Keratinocyte (primary cell): ENCODE measurements around the gene ETFB. TPM values are rescaled to one million over a fixed set of nuclear protein-coding genes. Genes with fewer than 3 reads are reported as not detected.

ENCODE experiments used
- DNase-seq: peaks from one replicate; pipeline ENCODE4 v3.0.0-alpha.2; 2011; ENCODE audit warnings: low read depth, missing footprints, low spot score
- FAIRE-seq: peaks from 2 replicates; lab custom pipeline; 2011; peaks lifted over from hg19 to GRCh38; lab: Jason Lieb, UNC
- H2AFZ ChIP-seq: 2 replicates; pipeline ENCODE4 v1.6.0; 2012; ENCODE audit warnings: low read length, control low read depth, inconsistent platforms; ENCODE audit not compliant: control insufficient read depth
- H3K27ac ChIP-seq: 2 replicates; pipeline ENCODE4 v1.5.1; 2011; ENCODE audit warnings: low read length; ENCODE audit not compliant: control insufficient read depth, insufficient read depth
- H3K27me3 ChIP-seq: 3 replicates; pipeline ENCODE4 v1.6.0; 2011; ENCODE audit warnings: low read length; ENCODE audit not compliant: control insufficient read depth, insufficient read depth; ENCODE audit errors: extremely low read depth
- H3K36me3 ChIP-seq, 2 experiments: 2 replicates in 1 of 2; 3 replicates in 1 of 2; pipeline ENCODE4 v1.5.1; 2011; ENCODE audit warnings: low read length in 2 of 2, mild to moderate bottlenecking in 1 of 2; ENCODE audit not compliant: control insufficient read depth in 2 of 2, insufficient read depth in 2 of 2; ENCODE audit errors: extremely low read depth in 1 of 2
- H3K4me1 ChIP-seq: 3 replicates; pipeline ENCODE4 v1.5.1; 2011; ENCODE audit warnings: low read length; ENCODE audit not compliant: control insufficient read depth, insufficient read depth; ENCODE audit errors: extremely low read depth
- H3K4me2 ChIP-seq: 3 replicates; pipeline ENCODE4 v1.6.0; 2011; ENCODE audit warnings: low read depth, low read length; ENCODE audit not compliant: control insufficient read depth, insufficient read depth; ENCODE audit errors: extremely low read depth
- H3K4me3 ChIP-seq, 3 experiments: fragments of 200-600 bp in 1 of 3; sonication (generic) in 1 of 3; 2 replicates in 2 of 3; 3 replicates in 1 of 3; pipeline ENCODE4 v1.5.1; 2011 to 2016; ENCODE audit warnings: low read length in 3 of 3, mild to moderate bottlenecking in 3 of 3, control low read depth in 2 of 3, inconsistent platforms in 1 of 3, low read depth in 1 of 3, mixed read lengths in 1 of 3, mixed run types in 1 of 3, moderate library complexity in 1 of 3; ENCODE audit not compliant: control insufficient read depth in 2 of 3, insufficient read depth in 2 of 3; ENCODE audit errors: extremely low read depth in 1 of 3
- H3K79me2 ChIP-seq: 2 replicates; pipeline ENCODE4 v1.6.0; 2012; ENCODE audit warnings: low read length; ENCODE audit not compliant: control insufficient read depth, insufficient read depth
- H3K9ac ChIP-seq: 3 replicates; pipeline ENCODE4 v1.6.0; 2011; ENCODE audit warnings: low read length; ENCODE audit not compliant: control insufficient read depth, insufficient read depth; ENCODE audit errors: extremely low read depth
- H3K9me1 ChIP-seq: 3 replicates; pipeline ENCODE4 v1.6.0; 2011; ENCODE audit warnings: low read length; ENCODE audit not compliant: control insufficient read depth, insufficient read depth; ENCODE audit errors: extremely low read depth
- H3K9me3 ChIP-seq: 2 replicates; pipeline ENCODE4 v1.5.1; 2012; ENCODE audit warnings: low read depth, low read length; ENCODE audit not compliant: control insufficient read depth
- H4K20me1 ChIP-seq: 3 replicates; pipeline ENCODE4 v1.6.0; 2011; ENCODE audit warnings: low read length; ENCODE audit not compliant: control insufficient read depth, insufficient read depth; ENCODE audit errors: extremely low read depth
- EZH2 ChIP-seq: IDR thresholded peaks from one replicate; pipeline ENCODE4 v1.6.1; 2012; ENCODE audit warnings: inconsistent platforms, mild to moderate bottlenecking, low read length, moderate library complexity
- dilution Hi-C: fragments of 300-500 bp; cut with MboI; formaldehyde crosslinking; loops from one replicate; pipeline ENCODE4 v1.7.0; 2020; ENCODE audit warnings: low sequenced_read_pairs; ENCODE audit not compliant: extremely low pct_ligation_motif_present
- polyA plus RNA-seq, 5 experiments: library from polyadenylated mRNA; depleted of rRNA in 3 of 5; stranded (reverse) in 3 of 5; stranded (forward) in 1 of 5; unstranded in 1 of 5; fragments of >200 nt; gene quantifications; 1 replicate in 1 of 5; 2 replicates in 3 of 5; 3 replicates in 1 of 5; pipeline versions ENCODE4 v1.2.1 to v1.2.3, GENCODE V29; 2011 to 2012; ENCODE audit warnings: missing spikeins in 2 of 5, low read depth in 1 of 5, low replicate concordance in 1 of 5
- TF ChIP-seq, protein P1 (sequence below), 3 experiments: IDR thresholded peaks in 1 of 3; conservative IDR thresholded peaks in 1 of 3; optimal IDR thresholded peaks in 1 of 3; 2 replicates in 2 of 3; 3 replicates in 1 of 3; pipeline versions ENCODE3 to v1.5.1; 2011; ENCODE audit warnings: low read length in 3 of 3, mild to moderate bottlenecking in 3 of 3, moderate library complexity in 2 of 3, control low read depth in 1 of 3, inconsistent platforms in 1 of 3; ENCODE audit not compliant: insufficient read depth in 2 of 3; ENCODE audit errors: extremely low read depth in 1 of 3

Gene ETFB
- polyA plus RNA-seq, 1 donor (not counting 4 experiments of a cell fraction or from before 2014, with no cell fraction given): 95.2 TPM

DNA sequence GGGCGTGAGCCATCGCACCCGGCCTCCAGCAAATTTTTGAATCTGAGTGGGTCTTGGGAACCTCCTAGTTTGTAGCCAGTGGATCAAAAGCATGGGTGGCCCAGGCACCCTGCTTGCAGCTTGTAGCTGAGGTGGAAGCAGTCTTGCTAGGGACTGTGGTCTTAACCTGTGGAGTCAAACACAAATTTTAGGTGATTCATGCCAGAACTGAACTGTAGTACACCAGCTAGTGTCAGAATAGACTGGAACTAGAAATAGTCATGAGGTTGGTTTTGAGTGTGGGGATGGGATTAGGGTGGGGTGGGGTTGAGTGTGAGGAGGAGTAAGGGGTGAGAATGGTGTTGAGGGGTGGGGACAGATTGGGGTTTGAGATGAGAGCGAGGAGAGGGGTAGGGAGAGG lies 15.8 kb upstream of the ETFB start:
- no peak for FAIRE-seq
- no peak overlapping the region for H3K4me2 ChIP-seq
- H3K4me3 ChIP-seq: no peak overlapping the region
- H3K27me3 ChIP-seq: no peaks in the 10 kb centered on the region
- dilution Hi-C loops: no loop called here
- no peak for TF ChIP-seq EZH2
- TF ChIP-seq, protein P1, sequence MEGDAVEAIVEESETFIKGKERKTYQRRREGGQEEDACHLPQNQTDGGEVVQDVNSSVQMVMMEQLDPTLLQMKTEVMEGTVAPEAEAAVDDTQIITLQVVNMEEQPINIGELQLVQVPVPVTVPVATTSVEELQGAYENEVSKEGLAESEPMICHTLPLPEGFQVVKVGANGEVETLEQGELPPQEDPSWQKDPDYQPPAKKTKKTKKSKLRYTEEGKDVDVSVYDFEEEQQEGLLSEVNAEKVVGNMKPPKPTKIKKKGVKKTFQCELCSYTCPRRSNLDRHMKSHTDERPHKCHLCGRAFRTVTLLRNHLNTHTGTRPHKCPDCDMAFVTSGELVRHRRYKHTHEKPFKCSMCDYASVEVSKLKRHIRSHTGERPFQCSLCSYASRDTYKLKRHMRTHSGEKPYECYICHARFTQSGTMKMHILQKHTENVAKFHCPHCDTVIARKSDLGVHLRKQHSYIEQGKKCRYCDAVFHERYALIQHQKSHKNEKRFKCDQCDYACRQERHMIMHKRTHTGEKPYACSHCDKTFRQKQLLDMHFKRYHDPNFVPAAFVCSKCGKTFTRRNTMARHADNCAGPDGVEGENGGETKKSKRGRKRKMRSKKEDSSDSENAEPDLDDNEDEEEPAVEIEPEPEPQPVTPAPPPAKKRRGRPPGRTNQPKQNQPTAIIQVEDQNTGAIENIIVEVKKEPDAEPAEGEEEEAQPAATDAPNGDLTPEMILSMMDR (optimal IDR thresholded peaks at IDR 0.05 in 1 of 3, IDR thresholded peaks at IDR 0.05 in 1 of 3, conservative IDR thresholded peaks at IDR 0.05 in 1 of 3; ENCODE audit: extremely low read depth in 1 of 3, insufficient read depth in 2 of 3, low read length in 3 of 3): no peak
- no peak overlapping the region for H3K27ac ChIP-seq
- no peaks in the 10 kb centered on the region for H3K79me2 ChIP-seq
- no peak for DNase-seq
- H2AFZ ChIP-seq: no peak overlapping the region
- no peaks in the 10 kb centered on the region for H3K4me1 ChIP-seq
- no peaks in the 10 kb centered on the region for H3K36me3 ChIP-seq
- H4K20me1 ChIP-seq: no peaks in the 10 kb centered on the region
- no peak overlapping the region for H3K9ac ChIP-seq
- H3K9me1 ChIP-seq: no peaks in the 10 kb centered on the region
- peaks cover 2% of the 10 kb centered on the region for H3K9me3 ChIP-seq

DNA sequence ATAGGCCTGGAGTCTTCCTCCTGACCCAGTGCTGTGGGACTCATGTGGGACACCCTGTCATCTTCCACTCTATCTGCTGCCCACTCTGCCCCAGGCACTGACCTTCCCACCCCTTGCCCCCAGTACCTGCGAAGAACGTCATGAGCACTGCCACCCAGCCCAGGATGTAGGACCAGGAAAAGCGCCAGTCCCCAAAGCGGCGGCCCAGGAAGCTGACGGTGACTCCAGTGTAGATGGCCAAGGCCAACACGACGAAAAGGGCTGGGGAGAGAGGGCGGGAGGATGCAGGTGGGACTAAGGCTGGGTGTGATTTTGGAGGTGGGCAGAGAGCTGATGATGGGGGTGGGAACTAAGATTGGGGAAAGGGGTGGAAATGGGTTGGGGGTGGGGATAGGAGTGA lies 14.2 kb upstream of the ETFB start:
- Histone ChIP-seq H3K79me2 (no peaks in the 10 kb centered on the region), H3K27me3 (no peaks in the 10 kb centered on the region), H4K20me1 (no peaks in the 10 kb centered on the region), H3K27ac (no peak overlapping the region), H3K9ac (no peak overlapping the region), H3K9me1 (no peaks in the 10 kb centered on the region), H3K36me3 (no peaks in the 10 kb centered on the region), H3K9me3 (peaks cover 2% of the 10 kb centered on the region), H3K4me3 (no peak overlapping the region), H3K4me1 (no peaks in the 10 kb centered on the region), H3K4me2 (no peak overlapping the region), H2AFZ (no peak overlapping the region)
- DNase-seq: no peak
- dilution Hi-C loops: no loop called here
- no peak for FAIRE-seq
- no peak for TF ChIP-seq EZH2
- TF ChIP-seq, protein P1 (optimal IDR thresholded peaks at IDR 0.05 in 1 of 3, IDR thresholded peaks at IDR 0.05 in 1 of 3, conservative IDR thresholded peaks at IDR 0.05 in 1 of 3; ENCODE audit: extremely low read depth in 1 of 3, insufficient read depth in 2 of 3, low read length in 3 of 3): no peak
